Measurements from ENCODE around the gene MB21D2.

DNA sequence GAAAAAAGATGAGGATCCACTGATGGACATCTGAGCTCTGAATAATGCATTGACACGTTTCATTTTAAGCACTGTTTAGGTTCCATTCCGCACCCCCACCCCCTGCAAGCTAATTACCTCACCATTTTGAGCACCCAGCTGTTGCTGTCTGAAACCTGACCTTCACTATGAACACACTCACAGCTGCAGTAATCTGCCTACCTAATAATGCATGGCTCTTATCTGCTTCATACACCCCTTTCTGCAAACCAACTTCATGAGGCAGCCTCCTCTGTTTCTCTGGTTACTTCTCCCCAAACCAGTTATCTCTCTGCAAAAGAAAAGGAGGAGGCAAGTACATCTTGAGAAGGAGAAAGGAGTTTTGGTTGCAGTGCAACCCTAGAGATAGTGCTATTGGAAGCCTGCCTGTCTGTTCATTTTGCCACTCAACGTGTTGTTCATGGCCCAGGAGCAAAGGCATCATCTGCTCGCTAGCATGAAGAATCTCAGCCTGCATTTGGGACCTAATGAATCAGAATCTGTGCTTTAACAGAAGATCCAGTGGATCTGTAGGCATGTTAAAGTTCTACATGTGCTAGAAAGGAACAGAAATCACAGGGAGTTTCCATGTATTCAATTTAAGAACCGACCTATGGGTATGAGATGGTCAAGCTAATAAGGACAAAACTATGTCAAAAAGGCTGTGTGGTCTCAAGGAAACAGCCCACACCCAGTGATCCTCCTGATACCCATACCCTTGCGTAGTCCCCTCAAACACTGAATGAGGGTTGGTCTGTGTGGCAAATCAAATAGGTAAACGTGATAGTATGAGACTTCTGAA lies 87.2 kb downstream of the MB21D2 start:
- TF ChIP-seq CTCF (IDR thresholded peaks at IDR 0.05; ENCODE audit: low read length) (no peak), EZH2 (optimal IDR thresholded peaks at IDR 0.05; ENCODE audit: low read depth, low read length) (no peak), EZH2phosphoT487 (IDR thresholded peaks at IDR 0.05; ENCODE audit: low read length) (no peak)

All from MM.1S (cell line).